WTC11 (cell line): ENCODE data around the gene ZCCHC24. TPM values are rescaled to one million over a fixed set of nuclear protein-coding genes. Genes with fewer than 3 reads are reported as not detected.

Experiments used
- ATAC-seq: fragments of 200-7000 bp; cut with Tn5 transposase; 2 replicates; pipeline ENCODE4 v1.10.0; 2021; ENCODE audit warnings: mild to moderate bottlenecking, moderate library complexity
- CTCF ChIA-PET: fragments of 300-600 bp; sonication (Branson Sonifier 250); formaldehyde crosslinking; loops from one replicate; lab custom pipeline; 2021; ENCODE audit warnings: antibody characterized with exemption; lab: Charles Lee
- POLR2A ChIA-PET: fragments of 350-600 bp; sonication (Branson Sonifier 250); formaldehyde crosslinking; loops from one replicate; lab custom pipeline; 2021; ENCODE audit warnings: antibody characterized with exemption; lab: Charles Lee
- DNase-seq: peaks from one replicate; pipeline ENCODE4 v3.0.0; 2021; ENCODE audit warnings: low spot score
- H3K27ac Mint-ChIP-seq: 2 replicates; pipeline ENCODE4 v1.8.0; 2021; ENCODE audit warnings: mixed read lengths
- H3K27me3 Mint-ChIP-seq: 2 replicates; pipeline ENCODE4 v1.8.0; 2021; ENCODE audit warnings: low read depth, mild to moderate bottlenecking, moderate library complexity, mixed read lengths
- H3K36me3 Mint-ChIP-seq: 2 replicates; pipeline ENCODE4 v1.8.0; 2021; ENCODE audit warnings: mixed read lengths
- H3K4me1 Mint-ChIP-seq: 2 replicates; pipeline ENCODE4 v1.8.0; 2022; ENCODE audit warnings: mixed read lengths
- H3K4me3 Mint-ChIP-seq: 2 replicates; pipeline ENCODE4 v1.8.0; 2021; ENCODE audit warnings: mild to moderate bottlenecking, moderate library complexity, mixed read lengths
- H3K9me3 Mint-ChIP-seq: 2 replicates; pipeline ENCODE4 v1.8.0; 2021; ENCODE audit warnings: mixed read lengths
- AFF4 ChIP-seq: sonication (generic); formaldehyde crosslinking; IDR thresholded peaks from 2 replicates; pipeline ENCODE4 v1.8.1; 2023; ENCODE audit warnings: mild to moderate bottlenecking, missing genetic modification reagents, borderline replicate concordance
- ATF6 ChIP-seq: sonication (generic); formaldehyde crosslinking; IDR thresholded peaks from 2 replicates; pipeline ENCODE4 v1.8.1; 2023; ENCODE audit warnings: mild to moderate bottlenecking, missing genetic modification reagents
- CBFB ChIP-seq: sonication (generic); formaldehyde crosslinking; IDR thresholded peaks from 2 replicates; pipeline ENCODE4 v1.8.1; 2022; ENCODE audit warnings: mild to moderate bottlenecking, low read depth, missing genetic modification reagents
- CREM ChIP-seq: sonication (generic); formaldehyde crosslinking; IDR thresholded peaks from 2 replicates; pipeline ENCODE4 v1.8.1; 2022; ENCODE audit warnings: mild to moderate bottlenecking, missing genetic modification reagents, moderate library complexity
- FOXP4 ChIP-seq: sonication (generic); formaldehyde crosslinking; IDR thresholded peaks from 2 replicates; pipeline ENCODE4 v1.8.0; 2022; ENCODE audit warnings: mild to moderate bottlenecking, missing genetic modification reagents
- GTF2I ChIP-seq: fragments of 250-450 bp; sonication (Bioruptor Pico); conservative IDR thresholded peaks from 2 replicates; pipeline ENCODE4 v1.4.0; 2021; ENCODE audit warnings: mild to moderate bottlenecking
- MYBL2 ChIP-seq: sonication (generic); formaldehyde crosslinking; IDR thresholded peaks from 2 replicates; pipeline ENCODE4 v1.8.1; 2023; ENCODE audit warnings: mild to moderate bottlenecking, moderate library complexity, missing genetic modification reagents
- NFE2L1 ChIP-seq: sonication (generic); formaldehyde crosslinking; IDR thresholded peaks from 2 replicates; pipeline ENCODE4 v1.8.1; 2023; ENCODE audit warnings: missing genetic modification reagents
- PREB ChIP-seq: sonication (generic); formaldehyde crosslinking; IDR thresholded peaks from 2 replicates; pipeline ENCODE4 v1.8.1; 2022; ENCODE audit warnings: mild to moderate bottlenecking, missing genetic modification reagents, moderate library complexity, borderline replicate concordance
- PRRX2 ChIP-seq: fragments of 250-450 bp; sonication (Bioruptor Pico); IDR thresholded peaks from 2 replicates; pipeline ENCODE4 v1.8.0; 2021; ENCODE audit warnings: mild to moderate bottlenecking
- RORB ChIP-seq: fragments of 250-450 bp; sonication (Bioruptor Pico); IDR thresholded peaks from 2 replicates; pipeline ENCODE4 v1.9.0; 2021; ENCODE audit warnings: mild to moderate bottlenecking
- SP1 ChIP-seq: sonication (generic); formaldehyde crosslinking; conservative IDR thresholded peaks from 2 replicates; pipeline ENCODE4 v1.8.1; 2022; ENCODE audit warnings: missing genetic modification reagents
- STAT6 ChIP-seq: sonication (generic); formaldehyde crosslinking; conservative IDR thresholded peaks from 2 replicates; pipeline ENCODE4 v1.8.1; 2023; ENCODE audit warnings: mild to moderate bottlenecking, low read depth, missing genetic modification reagents, moderate library complexity
- TEAD1 ChIP-seq: sonication (generic); formaldehyde crosslinking; IDR thresholded peaks from 2 replicates; pipeline ENCODE4 v1.8.0; 2022; ENCODE audit warnings: mild to moderate bottlenecking, missing genetic modification reagents
- ZNF138 ChIP-seq: sonication (generic); formaldehyde crosslinking; conservative IDR thresholded peaks from 2 replicates; pipeline ENCODE4 v1.8.1; 2022; ENCODE audit warnings: mild to moderate bottlenecking, moderate library complexity, missing genetic modification reagents
- ZNF232 ChIP-seq: sonication (generic); formaldehyde crosslinking; IDR thresholded peaks from 2 replicates; pipeline ENCODE4 v1.8.0; 2022; ENCODE audit warnings: mild to moderate bottlenecking, missing genetic modification reagents
- total RNA-seq: library from RNA; stranded (reverse); gene quantifications from 3 replicates; pipeline ENCODE4 v1.2.3, GENCODE V29; 2021
- TF ChIP-seq, protein P1 (sequence below): sonication (generic); formaldehyde crosslinking; IDR thresholded peaks from 2 replicates; pipeline ENCODE4 v1.8.1; 2022; ENCODE audit warnings: low read depth, missing genetic modification reagents, borderline replicate concordance

Gene ZCCHC24
- total RNA-seq, 1 experiment from 2014 or later: 7.7 TPM

- TF ChIP-seq MYBL2 (CRISPR knock-in tag): no peak
- no peak for TF ChIP-seq PRRX2 (CRISPR knock-in tag)
- TF ChIP-seq STAT6 (CRISPR knock-in tag): no peak
- TF ChIP-seq AFF4: no peak
- no peak for TF ChIP-seq CREM (CRISPR knock-in tag)
- TF ChIP-seq CBFB (CRISPR knock-in tag): no peak
- no peak for TF ChIP-seq ATF6 (CRISPR knock-in tag)
- DNase-seq (no peak), ATAC-seq (no peak)
- no peaks in the 10 kb centered on the region; the same call in 1 of the 2 replicates for H3K27me3 Mint-ChIP-seq
- CTCF ChIA-PET: no interaction called here
- no peaks in the 10 kb centered on the region for H3K36me3 Mint-ChIP-seq
- H3K9me3 Mint-ChIP-seq: no peaks in the 10 kb centered on the region
- peaks cover 5% of the 10 kb centered on the region for H3K4me1 Mint-ChIP-seq
- H3K27ac Mint-ChIP-seq: no peak overlapping the region
- POLR2A ChIA-PET: no interaction called here
- no peak overlapping the region for H3K4me3 Mint-ChIP-seq
Observed at GRCh38 chr10:79377557-79378382, 67.7 kb downstream of the ZCCHC24 start.

DNA sequence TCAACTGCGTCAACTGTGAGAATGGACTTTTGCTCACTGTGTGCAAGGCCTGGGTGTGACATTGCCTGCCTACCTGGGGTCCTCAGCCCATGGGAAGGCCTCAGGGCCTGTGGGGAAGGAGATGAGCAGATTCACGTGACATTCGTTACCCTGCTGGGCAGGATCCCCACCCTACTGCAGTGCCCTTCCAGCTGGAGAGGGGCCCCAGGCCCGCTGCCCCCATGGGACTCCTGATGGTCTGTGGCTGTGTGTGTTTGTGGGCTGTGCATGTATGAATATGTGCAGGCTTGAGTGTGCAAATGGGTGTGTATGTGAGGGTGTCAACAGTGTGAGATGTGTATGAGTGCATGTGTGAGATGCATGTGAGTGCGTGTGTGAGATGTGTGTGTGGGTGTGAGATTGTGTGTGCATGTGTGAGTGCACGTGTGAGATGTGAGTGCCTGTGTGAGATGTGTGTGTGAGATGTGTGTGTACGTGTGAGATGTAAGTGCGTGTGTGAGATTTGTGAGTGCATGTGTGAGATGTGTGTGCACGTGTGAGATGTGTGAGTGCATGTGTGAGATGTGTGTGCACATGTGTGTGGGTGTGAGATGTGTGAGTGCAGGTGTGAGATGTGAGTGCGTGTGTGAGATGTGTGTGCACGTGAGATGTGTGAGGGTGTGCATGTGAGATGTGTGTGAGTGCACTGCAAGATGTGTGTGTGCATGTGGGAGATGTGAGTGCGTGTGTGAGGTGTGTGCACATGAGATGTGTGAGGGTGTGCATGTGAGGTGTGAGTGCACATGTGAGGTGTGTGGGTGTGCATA lies 68.5 kb downstream of the ZCCHC24 start:
- Mint-ChIP-seq H3K4me3 (no peak overlapping the region), H3K36me3 (no peaks in the 10 kb centered on the region), H3K27me3 (no peaks in the 10 kb centered on the region; the same call in 1 of the 2 replicates), H3K27ac (no peak overlapping the region), H3K4me1 (peaks cover 5% of the 10 kb centered on the region), H3K9me3 (no peaks in the 10 kb centered on the region)
- ChIA-PET POLR2A (no interaction called here), CTCF (interaction anchor here (4.3 kb wide), 1 partner anchor 110 kb away, joined by 120 read pairs; no protein-coding TSS in a partner anchor)
- ATAC-seq (no peak), DNase-seq (no peak)
- TF ChIP-seq, protein P1, sequence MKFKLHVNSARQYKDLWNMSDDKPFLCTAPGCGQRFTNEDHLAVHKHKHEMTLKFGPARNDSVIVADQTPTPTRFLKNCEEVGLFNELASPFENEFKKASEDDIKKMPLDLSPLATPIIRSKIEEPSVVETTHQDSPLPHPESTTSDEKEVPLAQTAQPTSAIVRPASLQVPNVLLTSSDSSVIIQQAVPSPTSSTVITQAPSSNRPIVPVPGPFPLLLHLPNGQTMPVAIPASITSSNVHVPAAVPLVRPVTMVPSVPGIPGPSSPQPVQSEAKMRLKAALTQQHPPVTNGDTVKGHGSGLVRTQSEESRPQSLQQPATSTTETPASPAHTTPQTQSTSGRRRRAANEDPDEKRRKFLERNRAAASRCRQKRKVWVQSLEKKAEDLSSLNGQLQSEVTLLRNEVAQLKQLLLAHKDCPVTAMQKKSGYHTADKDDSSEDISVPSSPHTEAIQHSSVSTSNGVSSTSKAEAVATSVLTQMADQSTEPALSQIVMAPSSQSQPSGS (CRISPR knock-in tag): no peak
- no peak for TF ChIP-seq RORB (CRISPR knock-in tag)
- TF ChIP-seq FOXP4 (CRISPR knock-in tag): no peak
- TF ChIP-seq NFE2L1 (CRISPR knock-in tag): no peak
- no peak for TF ChIP-seq PREB (CRISPR knock-in tag)
- TF ChIP-seq SP1 (CRISPR knock-in tag): no peak
- TF ChIP-seq ZNF138: no peak
- no peak for TF ChIP-seq TEAD1 (CRISPR knock-in tag)
- no peak for TF ChIP-seq GTF2I (CRISPR knock-in tag)
- TF ChIP-seq ZNF232: no peak
- TF ChIP-seq MYBL2 (CRISPR knock-in tag): no peak
